ENCODE measurements around the gene SLCO3A1.
"Not testable (repeated sequence)": the region's sequence is repeated elsewhere in the genome, so short reads cannot be mapped to it uniquely, and the experiment has no call there.

Gene SLCO3A1

DNA sequence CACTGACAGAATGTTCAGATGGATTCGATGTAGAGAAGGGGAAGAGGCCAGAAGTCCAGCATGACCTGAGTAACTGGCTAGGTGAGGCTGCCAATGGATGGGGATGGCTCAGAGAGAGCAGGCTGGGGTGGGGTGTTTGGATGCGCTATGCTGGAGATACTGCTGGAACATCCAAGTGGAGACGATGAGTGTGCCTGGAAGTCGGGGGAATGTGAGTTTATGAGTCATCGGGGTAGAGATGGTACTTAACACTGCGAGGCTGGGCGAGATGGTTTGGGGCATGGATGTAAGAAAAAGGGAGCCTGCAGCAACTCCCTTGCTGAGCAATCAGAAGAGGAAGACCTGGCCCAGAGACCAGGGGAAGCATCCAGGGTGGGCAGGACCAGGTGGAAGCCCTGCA lies 180.7 kb downstream of the SLCO3A1 start:
- no peak for DNase-seq (ENCODE audit: low read depth, low spot score)

GRCh38 chr15:92035551-92035950 lies 182.0 kb downstream of the SLCO3A1 start:
- DNase-seq (ENCODE audit: low read depth, low spot score), result no peak

- no peak for DNase-seq (ENCODE audit: low read depth, low spot score)
Measured at GRCh38 chr15:92035961-92036360, 182.5 kb downstream of the SLCO3A1 start.

DNA sequence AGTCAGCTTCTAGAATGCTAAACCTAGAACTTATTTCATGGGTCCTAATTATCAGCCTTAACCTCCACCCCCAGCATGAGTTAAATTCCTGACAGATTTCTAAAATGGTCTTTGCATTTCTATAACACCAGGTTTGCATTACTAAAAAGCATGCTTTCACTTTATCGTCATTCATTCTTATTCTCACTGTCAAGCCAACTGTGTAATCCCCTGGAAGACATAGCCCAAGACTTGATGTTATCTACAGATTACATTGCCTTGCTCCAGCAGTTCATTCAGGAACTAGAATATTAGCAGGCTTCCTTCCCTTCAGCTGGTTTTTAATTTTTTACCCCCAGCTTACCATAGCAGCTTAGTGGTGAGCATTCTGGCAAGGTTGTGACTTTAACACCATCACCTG lies 184.0 kb downstream of the SLCO3A1 start:
- DNase-seq (ENCODE audit: low read depth, low spot score), result no peak

DNA sequence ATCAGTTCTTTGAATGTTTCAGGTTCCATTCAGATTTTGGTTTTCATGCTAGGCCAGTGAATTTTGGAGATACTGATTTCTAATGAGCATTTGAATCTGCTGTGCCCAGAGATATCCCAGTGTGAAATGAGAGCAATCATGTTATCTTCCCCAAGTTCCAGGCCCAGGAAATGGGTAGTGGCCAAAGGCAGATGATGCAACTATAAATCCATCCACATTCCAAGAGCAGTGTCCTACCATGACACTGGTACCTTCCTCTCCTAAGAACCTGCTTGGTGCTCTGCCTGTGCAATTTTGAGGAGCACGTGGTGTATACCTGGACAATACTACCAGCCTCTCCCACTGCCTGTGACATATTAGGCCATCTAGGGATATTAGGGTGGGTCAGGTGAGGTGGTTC lies 186.8 kb downstream of the SLCO3A1 start:
- DNase-seq (ENCODE audit: low read depth, low spot score), result no peak

DNA sequence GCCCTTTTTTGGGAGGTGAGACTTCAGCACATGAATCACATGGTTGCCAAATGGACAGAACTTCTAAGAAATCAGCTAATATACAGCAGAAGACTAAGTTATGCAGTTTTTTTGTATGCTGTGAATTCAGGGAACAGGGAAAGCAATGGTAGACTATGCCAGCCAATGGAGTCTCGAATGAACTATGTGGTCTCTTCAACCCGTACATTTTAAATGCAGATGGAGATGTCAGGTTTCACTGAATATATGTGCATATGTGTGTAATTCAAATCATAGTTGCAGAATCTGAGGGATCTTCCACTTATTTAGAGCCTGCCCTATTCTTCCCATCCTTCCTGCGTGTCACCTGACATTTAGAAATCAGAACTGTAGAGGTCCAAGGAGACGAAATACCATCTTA lies 187.9 kb downstream of the SLCO3A1 start:
- no peak for DNase-seq (ENCODE audit: low read depth, low spot score)

DNA sequence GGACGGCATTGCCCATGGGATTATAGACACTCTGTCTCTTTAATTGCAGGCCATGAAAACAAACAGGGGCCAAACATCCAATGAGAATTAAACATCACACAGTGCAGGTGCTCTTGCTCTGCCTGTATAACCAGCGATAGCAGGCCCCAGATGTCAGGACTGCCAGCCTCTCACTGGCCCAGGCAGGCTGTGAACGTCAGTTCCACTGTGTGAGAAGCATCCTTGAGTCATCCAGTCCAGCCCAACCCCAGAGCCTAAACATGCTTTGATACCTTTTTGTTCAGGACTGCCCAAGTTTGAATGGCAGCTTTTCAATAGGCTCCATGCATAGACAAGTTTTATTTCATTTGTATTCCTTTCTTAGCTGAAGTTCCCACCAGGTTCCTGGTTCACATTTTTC lies 189.8 kb downstream of the SLCO3A1 start:
- no peak for DNase-seq (ENCODE audit: low read depth, low spot score)

DNA sequence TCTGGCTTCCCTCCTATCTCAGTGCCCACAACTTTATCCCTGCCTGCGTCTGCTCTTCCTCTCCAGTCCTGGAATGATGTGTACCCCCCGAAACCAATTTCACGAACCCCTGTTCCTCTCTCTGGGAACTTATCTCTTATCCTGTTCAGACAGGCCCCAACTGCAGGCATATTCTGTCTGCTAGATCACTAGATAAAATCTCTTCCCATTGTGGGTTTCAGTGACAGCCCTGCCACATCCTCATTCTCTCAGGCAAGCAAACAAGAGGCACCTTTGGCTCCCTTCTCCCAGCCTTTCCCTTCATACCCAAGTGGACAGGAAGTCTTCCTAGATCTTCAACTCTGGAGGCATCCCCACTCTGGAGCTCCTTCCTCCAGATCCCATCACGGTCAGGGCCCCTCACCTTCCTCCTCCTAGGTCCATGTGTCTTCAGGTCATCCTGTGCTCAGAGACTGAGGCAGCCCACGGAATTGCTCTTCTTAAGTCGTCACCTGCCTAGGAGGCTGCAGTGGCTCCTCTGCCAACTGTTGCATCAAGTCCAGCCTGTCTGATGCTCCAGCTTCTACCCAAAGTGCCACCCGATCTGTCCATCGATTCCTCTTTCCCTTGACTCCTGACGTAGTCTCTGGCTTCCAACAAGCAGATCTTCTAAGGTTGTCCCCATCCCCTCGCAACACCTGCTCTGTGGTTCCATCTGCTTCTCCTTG lies 190.8 kb downstream of the SLCO3A1 start:
- DNase-seq (ENCODE audit: low read depth, low spot score), result no peak

DNA sequence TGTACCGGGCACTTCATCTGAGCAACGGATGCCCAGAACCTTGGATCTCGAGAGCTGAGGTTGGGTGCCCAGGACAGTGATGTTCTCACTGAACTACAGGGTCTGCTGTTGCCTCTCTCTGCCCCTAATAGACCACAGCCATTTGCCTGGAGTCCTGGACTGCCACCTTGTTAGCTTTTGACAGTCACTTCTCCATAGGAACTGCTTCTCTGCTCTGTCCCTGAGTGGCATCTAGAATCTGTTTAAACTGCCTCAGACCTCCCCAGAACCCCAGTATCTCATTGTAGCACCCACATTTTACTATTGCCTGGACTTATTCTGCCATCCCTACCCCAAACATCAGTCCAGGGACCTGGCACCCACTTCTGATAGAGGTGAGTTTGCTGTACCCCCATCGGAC lies 194.4 kb downstream of the SLCO3A1 start:
- DNase-seq (ENCODE audit: low read depth, low spot score), result no peak

- DNase-seq (ENCODE audit: low read depth, low spot score), result no peak
Measured at GRCh38 chr15:92048739-92049138, 195.2 kb downstream of the SLCO3A1 start.

DNA sequence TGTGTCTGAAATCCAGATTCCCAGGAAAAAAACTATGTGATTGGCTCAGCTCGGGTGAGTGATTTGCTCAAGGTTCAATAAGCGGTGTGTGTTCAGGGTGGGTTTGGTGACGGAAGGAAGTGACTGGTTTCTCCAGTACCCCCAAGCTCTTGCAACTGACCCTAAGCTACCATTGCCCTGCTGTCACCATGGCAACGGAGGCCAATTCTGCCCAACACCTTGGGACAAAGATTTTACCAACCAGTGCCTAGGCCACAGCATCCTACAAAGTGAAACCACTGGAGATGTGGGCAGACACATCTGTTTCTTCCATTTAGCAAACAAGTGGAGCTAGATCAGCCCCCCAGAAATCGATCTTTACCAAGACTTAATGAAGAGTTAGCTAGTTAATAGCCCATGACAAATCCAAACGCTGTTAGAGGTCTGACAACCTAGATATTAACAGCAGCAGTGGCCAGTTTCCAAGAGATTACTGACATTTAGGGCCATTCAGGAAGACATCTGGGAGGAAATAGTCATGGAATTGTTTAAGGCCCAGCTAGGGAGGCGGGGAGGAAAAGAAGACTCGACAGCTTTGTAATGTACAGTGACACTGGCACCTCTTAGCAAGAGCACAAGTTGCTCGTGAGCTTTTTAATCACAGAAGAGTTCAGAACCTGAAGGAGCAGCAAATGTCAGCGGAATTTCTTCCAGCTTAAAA lies 195.9 kb downstream of the SLCO3A1 start:
- DNase-seq (ENCODE audit: low read depth, low spot score), result no peak

- no peak for DNase-seq (ENCODE audit: low read depth, low spot score)
Measured at GRCh38 chr15:92050220-92050898, 196.9 kb downstream of the SLCO3A1 start.

- no peak for DNase-seq (ENCODE audit: low read depth, low spot score)
Measured at GRCh38 chr15:92051716-92052115, 198.2 kb downstream of the SLCO3A1 start.

DNA sequence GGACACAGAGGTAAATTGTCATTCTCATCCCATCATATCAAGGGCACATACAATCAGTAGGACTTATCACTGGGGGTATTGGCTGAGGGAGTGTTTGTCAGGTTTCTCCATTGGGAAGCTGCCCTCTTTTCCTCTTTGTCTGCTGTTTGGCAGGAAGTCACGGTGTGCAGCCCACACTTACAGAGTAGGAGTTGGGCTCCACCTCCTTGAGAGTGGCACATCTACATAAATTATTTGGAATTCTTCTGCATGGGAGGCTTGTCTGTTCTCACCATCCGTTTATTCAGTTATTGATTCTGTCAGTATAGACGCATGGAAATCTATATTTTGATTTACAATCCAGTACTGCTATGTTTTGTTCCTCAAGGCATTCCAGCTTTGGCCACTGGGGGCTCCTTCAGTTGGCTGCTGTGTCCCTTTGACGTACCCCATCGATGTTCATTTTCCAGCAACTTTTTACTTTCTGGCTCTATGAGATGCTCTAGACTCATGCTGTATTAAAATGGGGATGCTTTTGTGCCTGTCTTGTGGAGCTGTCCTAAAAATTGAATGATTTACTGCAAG lies 200.3 kb downstream of the SLCO3A1 start:
- DNase-seq (ENCODE audit: low read depth, low spot score), result no peak

DNA sequence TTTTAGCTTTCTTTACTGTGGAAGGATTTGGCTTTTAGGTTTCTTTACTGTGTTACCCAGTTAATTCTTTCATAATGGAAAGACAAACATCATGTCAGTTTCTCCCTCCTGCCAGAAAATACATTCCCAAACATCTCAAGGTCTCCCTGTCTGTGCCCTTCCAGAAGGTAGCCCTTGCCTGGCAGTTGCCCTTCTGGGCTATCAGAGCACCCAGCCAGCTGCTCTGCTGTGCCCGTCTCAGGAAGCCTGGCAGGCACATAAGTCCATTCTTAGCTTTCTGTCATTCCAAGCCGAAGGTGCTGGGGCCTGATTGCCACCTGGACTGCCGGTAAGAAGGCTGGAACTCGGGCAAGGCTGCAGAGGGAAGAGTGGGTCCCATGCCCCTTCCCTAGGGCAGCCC lies 203.4 kb downstream of the SLCO3A1 start:
- no peak for DNase-seq (ENCODE audit: low read depth, low spot score)

- DNase-seq (ENCODE audit: low read depth, low spot score), result no peak
Measured at GRCh38 chr15:92059036-92059970, 205.8 kb downstream of the SLCO3A1 start.

- DNase-seq (ENCODE audit: low read depth, low spot score), result not testable (repeated sequence)
Measured at GRCh38 chr15:92059971-92060311, 206.4 kb downstream of the SLCO3A1 start.

DNA sequence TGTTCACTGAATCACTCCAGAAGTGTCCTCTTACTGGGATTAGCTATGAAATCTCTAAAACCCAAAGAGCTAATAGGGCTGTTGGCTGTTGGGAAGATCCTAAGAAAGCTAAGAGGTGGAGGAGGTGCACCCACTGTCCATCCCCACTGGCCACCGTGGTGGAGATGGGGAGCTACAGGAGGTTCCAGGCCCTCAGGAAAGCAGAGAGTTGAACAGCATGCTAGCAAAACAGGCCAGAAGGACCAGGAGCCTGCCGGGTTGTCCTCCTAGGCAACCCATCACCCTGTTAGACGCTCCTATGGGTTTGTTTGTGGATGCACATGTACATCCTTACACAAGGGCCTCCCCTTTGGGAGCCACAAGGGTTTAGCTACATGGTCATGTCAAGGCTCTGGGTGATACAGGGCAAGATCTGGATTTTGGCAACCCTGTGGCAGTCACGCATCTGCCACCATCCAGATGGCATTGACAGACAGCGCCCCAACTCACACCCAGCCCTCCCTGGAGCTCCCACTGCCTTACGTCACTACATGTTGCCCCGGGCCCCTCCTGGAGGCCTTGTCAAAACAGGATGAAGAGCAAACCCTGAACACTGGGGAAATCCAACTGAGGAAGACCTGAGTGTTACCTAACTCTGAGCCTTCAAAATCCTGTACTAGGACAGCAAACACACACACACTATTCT lies 208.1 kb downstream of the SLCO3A1 start:
- no peak for DNase-seq (ENCODE audit: low read depth, low spot score)

DNA sequence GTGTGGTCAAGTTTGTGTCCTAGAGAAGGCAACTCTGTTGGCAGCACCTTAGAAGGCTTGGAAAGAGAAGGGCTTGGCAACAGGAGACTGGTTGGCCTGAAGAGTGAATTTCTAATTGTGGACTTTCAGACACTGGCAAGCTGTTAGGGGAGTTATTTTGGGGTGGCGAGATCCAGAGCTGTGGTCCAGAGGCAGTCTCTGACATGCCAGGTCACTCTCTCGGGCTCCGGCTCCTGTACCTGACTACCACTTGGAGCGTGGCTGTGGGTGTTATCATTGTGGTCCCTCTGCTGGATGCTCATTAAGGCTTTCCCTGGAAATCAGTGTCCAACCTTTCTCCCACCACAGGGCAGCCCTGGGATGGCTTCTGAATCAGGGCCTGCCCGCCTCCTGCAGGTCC lies 209.0 kb downstream of the SLCO3A1 start:
- DNase-seq (ENCODE audit: low read depth, low spot score), result no peak

DNA sequence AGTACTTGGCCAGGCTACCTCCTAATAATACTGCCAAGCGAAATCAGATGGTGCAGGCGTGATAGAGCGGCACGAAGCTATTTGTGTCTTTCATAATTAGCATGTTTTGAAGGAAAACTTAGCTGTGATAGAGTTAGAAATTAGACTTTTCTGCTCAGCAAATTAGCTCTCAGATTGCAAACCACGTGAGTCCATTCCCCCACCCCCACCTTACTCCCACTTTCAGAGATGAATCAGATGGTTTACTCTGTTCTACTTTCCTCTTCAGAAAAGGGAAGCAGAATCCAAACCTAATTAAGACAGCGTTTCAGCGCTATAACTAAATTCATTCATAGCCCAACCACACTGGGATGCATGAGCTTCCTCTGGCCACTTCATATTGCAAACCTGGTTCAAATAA lies 214.6 kb downstream of the SLCO3A1 start:
- no peak for DNase-seq (ENCODE audit: low read depth, low spot score)
